Ramos (cell line): ENCODE data around the gene NELL2.

Experiments
- in situ Hi-C: fragments of 300-500 bp; cut with MboI; formaldehyde crosslinking; loops from one replicate; pipeline ENCODE4 v1.14.3; 2022; ENCODE audit warnings: low sequenced_read_pairs; ENCODE audit not compliant: unreplicated experiment

The NELL2 gene

GRCh38 chr12:44637875-44638274 lies 238.2 kb downstream of the NELL2 start:
- in situ Hi-C loops: no loop called here

- in situ Hi-C loops: no loop called here
Measured at GRCh38 chr12:44628180-44628579, 247.9 kb downstream of the NELL2 start.

GRCh38 chr12:44627387-44628166 lies 248.5 kb downstream of the NELL2 start:
- in situ Hi-C loops: no loop called here

- in situ Hi-C loops: no loop called here
Measured at GRCh38 chr12:44626883-44627282, 249.2 kb downstream of the NELL2 start.

GRCh38 chr12:44618946-44619345 lies 257.2 kb downstream of the NELL2 start:
- in situ Hi-C loops: no loop called here

- in situ Hi-C loops: no loop called here
Measured at GRCh38 chr12:44616402-44616801, 259.7 kb downstream of the NELL2 start.

- in situ Hi-C loops: no loop called here
Measured at GRCh38 chr12:44611538-44611937, 264.6 kb downstream of the NELL2 start.

- in situ Hi-C loops: no loop called here
Measured at GRCh38 chr12:44603701-44604100, 272.4 kb downstream of the NELL2 start.

GRCh38 chr12:44592626-44593025 lies 283.5 kb downstream of the NELL2 start:
- in situ Hi-C loops: no loop called here

GRCh38 chr12:44589697-44590096 lies 286.4 kb downstream of the NELL2 start:
- in situ Hi-C loops: no loop called here

- in situ Hi-C loops: no loop called here
Measured at GRCh38 chr12:44588651-44589050, 287.5 kb downstream of the NELL2 start.

GRCh38 chr12:44584625-44585024 lies 291.5 kb downstream of the NELL2 start:
- in situ Hi-C loops: no loop called here

GRCh38 chr12:44582521-44582920 lies 293.6 kb downstream of the NELL2 start:
- in situ Hi-C loops: no loop called here

- in situ Hi-C loops: no loop called here
Measured at GRCh38 chr12:44581642-44582242, 294.4 kb downstream of the NELL2 start.

GRCh38 chr12:44574586-44574985 lies 301.5 kb downstream of the NELL2 start:
- in situ Hi-C loops: no loop called here

- in situ Hi-C loops: no loop called here
Measured at GRCh38 chr12:44573723-44574122, 302.4 kb downstream of the NELL2 start.

- in situ Hi-C loops: no loop called here
Measured at GRCh38 chr12:44571006-44571550, 305.0 kb downstream of the NELL2 start.

- in situ Hi-C loops: no loop called here
Measured at GRCh38 chr12:44570036-44570583, 306.0 kb downstream of the NELL2 start.

- in situ Hi-C loops: no loop called here
Measured at GRCh38 chr12:44565163-44565562, 311.0 kb downstream of the NELL2 start.

- in situ Hi-C loops: no loop called here
Measured at GRCh38 chr12:44563486-44563885, 312.6 kb downstream of the NELL2 start.

GRCh38 chr12:44558340-44559100 lies 317.6 kb downstream of the NELL2 start:
- in situ Hi-C loops: no loop called here
